Glutamatergic neuron (in vitro differentiated cells): ENCODE measurements around the gene PTK6. TPM values are rescaled to one million over a fixed set of nuclear protein-coding genes. Genes with fewer than 3 reads are reported as not detected.

ENCODE experiments used
- DNase-seq: peaks from one replicate; pipeline ENCODE4 v3.0.0; 2022
- H3K27ac Mint-ChIP-seq: one replicate; pipeline ENCODE4 v1.8.0; 2020; ENCODE audit warnings: mild to moderate bottlenecking, mixed read lengths, inconsistent platforms; ENCODE audit not compliant: unreplicated experiment
- H3K27me3 Mint-ChIP-seq: one replicate; pipeline ENCODE4 v1.8.0; 2020; ENCODE audit warnings: mild to moderate bottlenecking, moderate library complexity, mixed read lengths, inconsistent platforms; ENCODE audit not compliant: unreplicated experiment
- H3K36me3 Mint-ChIP-seq: one replicate; pipeline ENCODE4 v1.8.0; 2020; ENCODE audit warnings: mild to moderate bottlenecking, mixed read lengths, inconsistent platforms; ENCODE audit not compliant: unreplicated experiment
- H3K4me1 Mint-ChIP-seq: one replicate; pipeline ENCODE4 v1.8.0; 2020; ENCODE audit warnings: mild to moderate bottlenecking, low read depth, mixed read lengths, inconsistent platforms; ENCODE audit not compliant: unreplicated experiment
- H3K4me3 Mint-ChIP-seq: one replicate; pipeline ENCODE4 v1.8.0; 2020; ENCODE audit warnings: mild to moderate bottlenecking, mixed read lengths, inconsistent platforms; ENCODE audit not compliant: unreplicated experiment
- H3K9me3 Mint-ChIP-seq: one replicate; pipeline ENCODE4 v1.8.0; 2020; ENCODE audit warnings: mild to moderate bottlenecking, moderate library complexity, mixed read lengths, inconsistent platforms; ENCODE audit not compliant: unreplicated experiment
- total RNA-seq: library from RNA; stranded (reverse); fragmentation: NEBNext Ultra II Directional; extraction: Animal tissue kit (Norgen Biotek cat#: 25700); gene quantifications from one replicate; pipeline ENCODE4 v1.2.1, GENCODE V29; 2021; ENCODE audit not compliant: unreplicated experiment
- TF ChIP-seq, protein P1 (sequence below): fragments of 200-600 bp; sonication (generic); IDR thresholded peaks from one replicate; pipeline ENCODE4 v1.5.0; 2021; ENCODE audit not compliant: partially characterized antibody, unreplicated experiment

The PTK6 gene
- total RNA-seq, 1 donor from 2014 or later, result 0.17 TPM

DNA sequence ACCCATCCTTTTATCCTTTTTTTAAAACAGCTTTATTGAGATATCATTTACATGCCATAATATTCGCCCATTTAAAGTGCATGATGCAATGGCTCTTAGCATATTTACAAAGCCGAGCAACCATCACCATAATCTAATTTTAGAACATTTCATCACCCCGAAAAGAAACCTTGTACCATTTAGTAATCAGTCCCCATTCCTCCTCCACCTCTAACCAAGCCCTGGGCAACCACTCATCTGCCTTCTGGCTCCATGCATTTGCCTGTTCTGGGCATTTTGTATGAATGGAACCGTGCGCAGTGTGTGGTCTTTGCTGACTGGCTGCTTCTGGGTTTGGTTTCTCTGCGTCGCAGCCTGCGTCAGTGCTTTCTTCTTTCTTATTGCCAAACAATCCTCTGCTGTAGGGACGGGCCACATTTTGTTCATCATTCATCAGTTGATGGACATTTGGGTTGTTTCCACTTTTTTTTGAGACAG is 28.1 kb downstream of the PTK6 start:
- no peak for DNase-seq
- H3K4me1 Mint-ChIP-seq, result no peaks in the 10 kb centered on the region
- peaks cover 2% of the 10 kb centered on the region for H3K27me3 Mint-ChIP-seq
- H3K36me3 Mint-ChIP-seq, result peaks cover 24% of the 10 kb centered on the region
- TF ChIP-seq, protein P1, sequence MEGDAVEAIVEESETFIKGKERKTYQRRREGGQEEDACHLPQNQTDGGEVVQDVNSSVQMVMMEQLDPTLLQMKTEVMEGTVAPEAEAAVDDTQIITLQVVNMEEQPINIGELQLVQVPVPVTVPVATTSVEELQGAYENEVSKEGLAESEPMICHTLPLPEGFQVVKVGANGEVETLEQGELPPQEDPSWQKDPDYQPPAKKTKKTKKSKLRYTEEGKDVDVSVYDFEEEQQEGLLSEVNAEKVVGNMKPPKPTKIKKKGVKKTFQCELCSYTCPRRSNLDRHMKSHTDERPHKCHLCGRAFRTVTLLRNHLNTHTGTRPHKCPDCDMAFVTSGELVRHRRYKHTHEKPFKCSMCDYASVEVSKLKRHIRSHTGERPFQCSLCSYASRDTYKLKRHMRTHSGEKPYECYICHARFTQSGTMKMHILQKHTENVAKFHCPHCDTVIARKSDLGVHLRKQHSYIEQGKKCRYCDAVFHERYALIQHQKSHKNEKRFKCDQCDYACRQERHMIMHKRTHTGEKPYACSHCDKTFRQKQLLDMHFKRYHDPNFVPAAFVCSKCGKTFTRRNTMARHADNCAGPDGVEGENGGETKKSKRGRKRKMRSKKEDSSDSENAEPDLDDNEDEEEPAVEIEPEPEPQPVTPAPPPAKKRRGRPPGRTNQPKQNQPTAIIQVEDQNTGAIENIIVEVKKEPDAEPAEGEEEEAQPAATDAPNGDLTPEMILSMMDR, result no peak
- H3K9me3 Mint-ChIP-seq, result peaks cover 12% of the 10 kb centered on the region
- no peak overlapping the region for H3K4me3 Mint-ChIP-seq
- no peak overlapping the region for H3K27ac Mint-ChIP-seq

DNA sequence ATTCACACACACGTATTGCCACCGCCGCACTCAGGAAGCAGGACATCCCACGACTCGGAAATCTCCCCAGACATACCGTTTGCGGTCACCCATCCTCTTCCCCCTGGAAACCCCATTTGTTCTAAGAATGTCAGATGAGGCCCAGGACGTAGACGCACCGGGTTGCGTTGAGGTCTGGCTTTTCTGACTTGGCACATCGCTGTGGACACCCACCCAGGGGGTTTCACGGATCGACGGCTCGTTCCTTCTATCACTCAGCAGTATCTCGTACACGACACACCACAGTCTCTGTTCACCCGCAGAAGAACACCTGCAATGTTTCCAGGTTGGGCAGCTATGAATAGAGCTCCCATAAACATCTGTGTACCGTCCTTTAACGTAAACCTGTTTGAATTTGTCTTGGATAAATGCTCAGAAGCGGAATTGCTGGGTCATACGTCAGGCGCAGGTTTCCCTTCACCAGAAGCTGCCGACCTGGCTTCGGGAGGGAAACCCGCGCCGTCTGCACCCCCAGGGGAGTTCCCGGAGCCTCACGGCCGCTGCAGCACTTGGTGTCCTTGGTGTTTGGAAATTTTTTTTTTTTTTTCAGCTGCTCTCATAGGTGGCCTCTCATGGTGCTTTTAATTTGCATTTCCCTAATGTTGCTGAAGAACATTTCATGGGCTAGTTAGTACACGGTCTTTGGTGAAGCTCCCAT is 29.0 kb downstream of the PTK6 start:
- peaks cover 5% of the 10 kb centered on the region for H3K27me3 Mint-ChIP-seq
- TF ChIP-seq, protein P1, result no peak
- H3K4me3 Mint-ChIP-seq, result peak overlapping the region; percentile 25
- no peaks in the 10 kb centered on the region for H3K4me1 Mint-ChIP-seq
- no peak overlapping the region for H3K27ac Mint-ChIP-seq
- H3K9me3 Mint-ChIP-seq, result peaks cover 12% of the 10 kb centered on the region
- DNase-seq, result no peak
- peaks cover 22% of the 10 kb centered on the region for H3K36me3 Mint-ChIP-seq

DNA sequence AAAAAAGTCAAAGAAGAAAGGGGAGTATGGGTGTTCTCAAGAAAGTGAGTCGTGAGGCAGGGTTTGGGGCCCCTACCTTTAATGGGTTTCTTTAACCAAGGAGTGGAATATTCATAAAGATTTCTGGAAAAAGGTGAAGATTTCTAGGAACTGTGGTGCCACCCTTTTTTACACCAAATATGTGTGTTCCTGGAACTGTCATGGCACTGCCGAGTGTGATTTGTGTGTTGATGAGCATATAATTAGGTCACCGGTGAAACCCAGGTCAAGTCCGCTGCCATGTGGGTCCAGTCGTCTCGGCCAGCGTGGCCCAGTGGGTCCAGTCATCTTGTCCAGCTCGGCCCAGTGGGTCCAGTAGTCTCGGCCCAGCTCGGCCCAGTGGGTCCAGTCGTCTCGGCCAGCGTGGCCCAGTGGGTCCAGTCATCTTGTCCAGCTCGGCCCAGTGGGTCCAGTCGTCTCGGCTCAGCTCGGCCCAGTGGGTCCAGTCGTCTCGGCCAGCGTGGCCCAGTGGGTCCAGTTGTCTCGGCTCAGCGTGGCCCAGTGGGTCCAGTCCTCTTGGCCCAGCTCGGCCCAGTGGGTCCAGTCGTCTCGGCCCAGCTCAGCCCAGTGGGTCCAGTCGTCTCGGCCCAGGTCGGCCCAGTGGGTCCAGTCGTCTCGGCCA is 30.0 kb downstream of the PTK6 start:
- no peak for DNase-seq
- peaks cover 21% of the 10 kb centered on the region for H3K36me3 Mint-ChIP-seq
- H3K27ac Mint-ChIP-seq, result no peak overlapping the region
- H3K4me1 Mint-ChIP-seq, result no peaks in the 10 kb centered on the region
- peaks cover 5% of the 10 kb centered on the region for H3K27me3 Mint-ChIP-seq
- H3K9me3 Mint-ChIP-seq, result peaks cover 12% of the 10 kb centered on the region
- TF ChIP-seq, protein P1, result no peak
- no peak overlapping the region for H3K4me3 Mint-ChIP-seq

DNA sequence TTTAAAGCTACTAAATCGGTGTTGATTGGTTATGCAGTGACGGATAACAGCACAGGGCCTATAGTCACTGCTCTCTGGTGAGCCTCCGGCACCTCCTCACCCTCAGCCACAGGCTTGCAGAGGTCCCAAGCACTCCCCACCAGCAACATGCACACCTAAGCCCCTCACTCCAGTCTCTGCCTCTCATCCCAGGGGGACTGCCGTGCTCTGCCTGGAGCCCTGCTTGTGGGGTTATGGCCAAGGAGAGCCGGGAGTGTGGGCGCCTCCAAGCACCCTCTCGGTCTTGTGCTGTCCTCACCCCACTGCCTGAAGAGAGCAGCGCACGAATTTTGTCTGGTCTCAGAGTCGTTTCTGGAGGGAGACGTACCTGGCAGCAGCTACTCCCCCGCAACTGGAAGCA is 31.5 kb downstream of the PTK6 start:
- TF ChIP-seq, protein P1, result no peak
- Mint-ChIP-seq H3K27ac (no peak overlapping the region), H3K27me3 (peaks cover 6% of the 10 kb centered on the region), H3K4me1 (peaks cover 2% of the 10 kb centered on the region), H3K4me3 (no peak overlapping the region), H3K9me3 (peaks cover 14% of the 10 kb centered on the region), H3K36me3 (peaks cover 21% of the 10 kb centered on the region)
- DNase-seq, result no peak

DNA sequence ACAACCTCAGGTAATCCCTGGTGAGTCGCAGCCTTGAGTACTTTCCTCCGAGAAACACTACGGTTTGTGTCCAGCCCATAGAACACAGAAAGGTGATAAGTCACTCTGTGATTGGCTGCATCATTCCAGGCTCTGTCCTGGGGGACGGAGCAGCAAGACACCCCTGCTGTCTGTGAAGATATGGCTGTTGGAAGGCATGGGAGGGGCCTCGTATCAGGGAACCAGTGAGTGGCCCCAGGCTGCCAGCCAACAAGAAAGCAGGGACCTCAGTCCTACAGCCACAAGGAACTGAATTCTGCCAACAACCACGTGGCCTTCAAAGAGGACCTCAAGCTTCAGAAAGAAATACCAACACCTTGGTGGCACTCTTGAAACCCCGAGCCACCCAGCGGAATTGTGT is 31.9 kb downstream of the PTK6 start:
- Mint-ChIP-seq H3K36me3 (peaks cover 21% of the 10 kb centered on the region), H3K4me1 (peaks cover 2% of the 10 kb centered on the region), H3K27ac (no peak overlapping the region), H3K9me3 (peaks cover 14% of the 10 kb centered on the region), H3K4me3 (no peak overlapping the region), H3K27me3 (peaks cover 6% of the 10 kb centered on the region)
- TF ChIP-seq, protein P1, result no peak
- no peak for DNase-seq
